Measurements from ENCODE around the gene RNF224.
A peak's percentile ranks its signal among the peaks of the same experiment; 100 is the strongest.
"Not testable (repeated sequence)": the region's sequence is repeated elsewhere in the genome, so short reads cannot be mapped to it uniquely, and the experiment has no call there.

RNF224 gene

DNA sequence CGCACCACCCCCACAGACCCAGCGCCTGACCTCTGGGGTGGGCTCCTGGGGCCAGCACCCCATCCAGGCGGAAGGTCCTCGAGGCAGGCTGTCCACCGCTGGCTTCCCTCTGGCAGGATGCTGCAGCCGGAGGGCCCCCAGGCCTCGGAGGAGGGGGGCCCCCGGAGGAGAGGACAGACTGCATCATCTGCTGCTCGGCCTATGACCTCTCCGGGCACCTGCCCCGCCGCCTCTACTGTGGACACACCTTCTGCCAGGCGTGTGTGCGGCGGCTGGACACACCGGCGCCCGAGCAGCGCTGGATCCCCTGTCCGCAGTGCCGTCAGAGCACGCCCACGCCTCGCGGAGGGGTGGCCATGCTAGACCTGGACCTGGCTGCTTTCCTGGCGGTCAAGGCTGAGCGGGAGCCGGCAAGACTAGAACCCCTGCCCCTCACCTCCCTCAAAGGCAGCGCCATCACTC, 1.2 kb downstream of the RNF224 start:
- DNase-seq = no peak

DNA sequence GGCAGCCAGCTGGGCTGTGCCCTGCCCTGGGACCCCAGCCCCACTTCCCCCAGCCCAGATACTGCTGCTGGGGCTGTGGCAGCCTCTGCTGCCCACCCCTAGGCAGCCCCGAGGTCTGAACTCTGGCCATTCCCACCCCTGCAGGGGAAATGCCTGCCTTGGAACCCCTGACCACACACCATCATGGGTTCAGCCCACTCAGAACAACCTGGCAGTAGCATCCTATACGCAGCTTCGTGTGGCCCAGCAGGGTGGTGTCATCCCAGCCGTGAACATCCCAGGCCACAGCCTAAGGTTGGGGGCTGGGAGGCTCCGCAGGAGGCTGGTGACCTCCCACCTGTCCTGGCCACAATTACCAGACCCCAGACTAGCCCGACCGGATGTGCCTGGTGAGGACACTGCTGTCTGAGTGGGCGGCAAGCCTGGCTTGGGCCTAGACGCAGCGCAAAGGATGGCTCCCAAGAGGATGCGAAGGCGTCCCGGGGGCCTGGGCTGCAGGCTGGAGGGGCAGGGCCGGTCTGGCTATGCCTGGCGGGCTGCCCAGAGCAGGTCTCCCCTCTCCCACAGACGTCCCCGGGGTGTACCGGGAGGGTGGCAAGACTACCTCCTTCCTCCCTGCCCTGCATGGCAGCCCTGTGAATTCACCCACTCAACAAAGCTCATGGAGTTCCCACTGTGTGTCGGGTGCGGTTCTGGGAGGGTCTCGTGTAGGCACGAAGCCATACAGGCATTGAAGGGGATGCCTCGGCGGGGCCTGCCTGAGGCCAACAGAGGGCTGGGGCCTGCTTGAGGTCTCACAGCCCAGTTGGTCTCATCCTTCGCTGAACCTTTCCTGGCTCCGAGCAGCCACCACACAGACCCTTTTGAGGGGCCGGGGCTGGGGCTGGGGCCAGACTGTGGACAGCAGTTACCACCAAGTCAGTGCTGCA, 1.9 kb downstream of the RNF224 start:
- DNase-seq = no peak

GRCh38 chr9:137229903-137230704, 2.8 kb downstream of the RNF224 start:
- DNase-seq = no peak

DNA sequence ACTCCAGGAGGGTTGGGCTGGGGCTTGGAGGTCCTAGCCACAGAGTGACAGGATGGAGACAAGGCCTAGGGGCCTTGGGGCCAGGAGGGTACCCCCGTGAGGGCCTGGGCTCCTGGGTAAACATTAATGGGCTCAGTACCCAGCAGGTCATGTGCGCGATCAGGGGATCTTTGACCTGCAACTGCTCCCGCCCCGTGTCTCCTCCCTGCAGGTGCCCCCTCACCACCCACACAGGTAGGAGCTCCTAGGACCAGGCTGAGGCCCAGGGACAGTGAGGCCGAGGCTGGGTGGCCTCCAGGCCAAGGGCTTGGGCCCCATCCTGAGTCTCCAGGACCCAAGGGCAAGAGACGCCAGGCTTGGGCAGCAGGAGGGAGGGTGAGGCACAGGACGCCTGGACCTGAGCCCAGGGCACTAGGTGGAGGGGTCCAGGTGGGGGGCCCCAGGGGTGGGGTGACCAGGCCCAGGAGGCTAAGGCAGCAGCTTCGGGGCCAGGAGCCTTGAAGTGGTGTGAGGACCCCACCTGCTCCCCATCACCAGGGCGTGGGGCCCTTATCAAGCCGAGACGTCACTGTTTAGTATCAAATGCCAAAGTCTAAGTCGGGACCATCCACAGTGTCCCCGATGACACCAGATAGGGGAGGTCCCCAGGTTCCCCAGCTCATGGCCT, 3.5 kb downstream of the RNF224 start, which contains the start of gene SLC34A3:
SLC34A3 (plus strand) TSS at position 197 of the 667 bp plus-strand sequence. CDS start 802 bp downstream, outside the sequence.
- no peak for DNase-seq

DNA sequence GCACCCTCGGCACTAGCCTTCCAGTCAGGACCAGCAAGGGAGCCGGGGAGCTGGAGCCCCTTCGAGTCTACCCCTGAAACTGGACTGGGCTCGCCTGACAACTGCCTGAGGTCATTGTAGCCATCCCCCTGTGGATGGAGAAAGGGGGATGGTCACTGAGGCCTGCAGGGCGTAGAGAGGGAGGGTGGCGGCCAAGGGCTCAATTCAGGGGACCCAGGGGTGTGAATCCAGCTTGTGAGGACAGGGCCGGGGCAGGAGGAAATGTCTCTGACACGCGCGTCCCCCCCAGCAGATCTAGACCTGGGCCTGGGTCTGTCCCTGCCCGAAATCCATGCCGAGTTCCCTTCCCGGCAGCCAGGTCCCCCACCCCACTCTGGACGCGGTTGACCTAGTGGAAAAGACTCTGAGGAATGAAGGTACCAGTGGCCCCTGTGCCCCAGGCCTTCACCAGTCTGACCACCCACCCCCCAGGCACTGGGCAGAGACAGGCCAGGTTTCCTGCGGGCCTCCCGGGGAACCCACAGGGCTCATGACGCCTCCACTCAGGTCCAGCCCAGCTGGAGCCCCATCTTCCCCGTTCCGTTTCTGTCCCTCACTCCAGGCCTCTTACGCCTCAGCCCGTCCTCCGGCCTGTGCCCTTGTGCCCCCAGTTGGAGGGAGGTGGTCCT, 4.2 kb downstream of the RNF224 start:
- no peak for DNase-seq

- no peak for DNase-seq
Observed at GRCh38 chr9:137232101-137232500, 4.8 kb downstream of the RNF224 start.

- no peak for DNase-seq
Observed at GRCh38 chr9:137232510-137232909, 5.2 kb downstream of the RNF224 start.

DNA sequence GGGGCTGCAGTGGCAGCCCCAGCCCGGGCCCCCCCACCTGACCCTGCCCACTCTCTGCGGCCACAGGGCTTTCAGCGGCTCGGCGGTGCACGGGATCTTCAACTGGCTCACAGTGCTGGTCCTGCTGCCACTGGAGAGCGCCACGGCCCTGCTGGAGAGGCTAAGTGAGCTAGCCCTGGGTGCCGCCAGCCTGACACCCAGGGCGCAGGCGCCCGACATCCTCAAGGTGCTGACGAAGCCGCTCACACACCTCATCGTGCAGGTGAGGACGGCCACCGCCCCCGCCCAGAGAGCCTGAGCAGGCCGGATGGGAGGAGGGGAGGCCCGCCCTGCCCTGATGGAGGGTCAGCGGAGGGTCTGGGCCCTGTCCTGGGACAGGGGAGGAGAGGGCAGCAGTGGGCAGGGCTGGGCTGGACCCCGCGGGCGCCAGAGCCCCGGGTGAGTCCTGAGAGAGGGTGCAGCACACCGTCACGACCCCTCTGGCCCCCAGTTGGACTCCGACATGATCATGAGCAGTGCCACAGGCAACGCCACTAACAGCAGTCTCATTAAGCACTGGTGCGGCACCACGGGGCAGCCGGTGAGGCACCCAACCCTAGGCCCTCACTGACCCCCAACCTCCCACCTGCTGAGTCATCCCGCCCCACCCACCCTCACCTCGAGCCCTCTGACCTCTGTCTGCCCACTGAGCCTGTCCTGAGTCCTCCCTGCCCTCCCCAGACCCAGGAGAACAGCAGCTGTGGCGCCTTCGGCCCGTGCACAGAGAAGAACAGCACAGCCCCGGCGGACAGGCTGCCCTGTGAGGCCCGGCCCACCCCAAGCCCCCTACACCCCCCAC, 6.1 kb downstream of the RNF224 start:
- no peak for DNase-seq

- no peak for DNase-seq
Observed at GRCh38 chr9:137234055-137234697, 6.9 kb downstream of the RNF224 start.

GRCh38 chr9:137234758-137235423, 7.6 kb downstream of the RNF224 start:
- DNase-seq = no peak

- no peak for DNase-seq
Observed at GRCh38 chr9:137235424-137236237, 8.3 kb downstream of the RNF224 start.

DNA sequence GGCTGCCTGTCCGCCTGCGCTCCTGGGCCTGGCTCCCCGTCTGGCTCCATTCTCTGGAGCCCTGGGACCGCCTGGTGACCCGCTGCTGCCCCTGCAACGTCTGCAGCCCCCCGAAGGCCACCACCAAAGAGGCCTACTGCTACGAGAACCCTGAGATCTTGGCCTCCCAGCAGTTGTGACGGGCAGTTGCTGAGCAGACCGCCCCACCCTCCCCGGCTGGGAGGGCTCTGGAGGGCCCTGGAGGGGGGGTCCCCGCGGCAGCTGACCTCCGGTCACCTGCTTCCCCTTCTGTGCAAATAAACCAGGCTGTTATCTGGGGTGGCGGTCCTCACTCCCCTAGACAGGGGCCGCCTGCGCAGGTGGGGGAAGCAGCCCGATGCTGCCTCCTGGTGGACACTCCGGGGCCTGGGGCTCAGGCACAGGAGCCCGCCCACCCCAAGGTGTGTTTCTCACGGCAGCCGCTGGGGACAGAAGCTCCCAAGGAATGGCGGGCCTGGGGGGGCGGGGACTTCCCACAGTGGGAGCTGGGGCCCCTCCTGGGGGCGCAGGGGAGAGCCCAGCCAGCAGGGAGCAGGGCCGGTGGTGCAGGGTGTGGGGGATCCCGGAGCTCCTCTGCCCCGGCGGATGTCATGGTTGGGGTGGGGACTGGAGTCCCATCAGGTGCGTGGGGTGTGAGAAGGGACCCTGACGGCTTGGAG, 9.1 kb downstream of the RNF224 start:
- DNase-seq = peak; percentile 28 to 68

DNA sequence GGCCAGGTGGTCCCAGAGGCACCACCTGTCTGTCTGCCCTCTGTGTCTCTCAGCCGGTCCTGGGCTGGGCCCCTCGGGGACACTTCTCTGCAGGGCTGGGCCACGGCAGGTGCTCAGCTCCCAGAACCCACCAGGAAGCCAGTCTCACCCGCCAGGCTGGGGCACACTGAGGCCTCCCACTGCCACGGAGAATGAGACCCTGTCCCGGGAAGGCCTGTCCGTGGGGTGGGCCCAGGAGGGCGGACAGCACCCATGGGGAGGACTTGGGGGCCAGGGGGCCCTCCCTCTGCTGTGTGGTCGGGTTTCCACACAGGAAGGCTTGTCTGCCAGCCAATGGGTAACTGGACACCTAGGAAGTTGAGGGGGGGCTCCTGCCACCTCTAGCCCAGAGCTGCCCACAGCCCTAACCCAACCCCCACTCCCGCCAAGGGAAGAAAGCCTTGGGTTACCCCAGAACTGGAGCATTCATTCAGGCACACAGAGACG, 9.7 kb downstream of the RNF224 start:
- DNase-seq = no peak

- DNase-seq = no peak
Observed at GRCh38 chr9:137237759-137238726, 10.7 kb downstream of the RNF224 start.

DNA sequence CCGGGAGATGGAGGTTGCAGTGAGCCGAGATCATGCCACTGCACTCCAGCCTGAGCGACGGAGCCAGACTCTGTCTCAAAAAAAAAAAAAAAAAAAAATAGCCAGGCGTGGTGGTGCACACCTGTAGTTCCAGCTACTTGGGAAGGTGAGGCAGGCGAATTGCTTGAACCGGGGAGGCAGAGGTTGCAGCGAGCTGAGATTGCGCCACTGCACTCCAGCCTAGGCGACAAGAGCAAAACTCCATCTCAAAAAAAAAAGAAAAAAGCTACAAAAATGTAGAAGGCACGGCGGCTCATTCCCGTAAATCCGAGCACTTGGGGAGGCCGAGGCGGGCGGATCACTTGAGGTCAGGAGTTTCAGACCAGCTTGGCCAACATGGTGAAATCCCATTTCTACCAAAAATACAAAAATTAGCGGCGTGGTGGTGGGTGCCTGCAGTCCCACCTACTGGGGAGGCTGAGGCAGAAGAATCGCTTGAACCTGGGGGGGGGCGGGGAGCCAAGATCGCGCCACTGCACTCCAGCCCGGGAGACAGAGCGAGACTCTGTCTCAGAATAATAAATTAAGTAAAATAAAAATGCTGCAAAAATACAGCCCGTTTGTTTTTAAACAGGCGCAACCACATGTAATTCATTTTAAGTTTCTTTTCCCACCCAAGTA, 12.4 kb downstream of the RNF224 start:
- not testable (repeated sequence) for DNase-seq

- DNase-seq = peak in 1 of 2 experiments; percentile 55
Observed at GRCh38 chr9:137240318-137240840, 13.1 kb downstream of the RNF224 start.

Data from NCI-H446 (cell line).